BJ (cell line): ENCODE results near the gene VSTM2L. TPM values are rescaled to one million over a fixed set of nuclear protein-coding genes. Genes with fewer than 3 reads are reported as not detected.

ENCODE experiments used
- CTCF ChIA-PET: fragments of 350-600 bp; formaldehyde crosslinking; extraction: SDS; loops from one replicate; lab custom pipeline; 2021; ENCODE audit warnings: antibody characterized with exemption, inconsistent platforms; lab: Yijun Ruan, JAX
- POLR2A ChIA-PET: fragments of 300-600 bp; sonication (Branson Sonifier 250); formaldehyde crosslinking; extraction: SDS; loops from one replicate; lab custom pipeline; 2021; ENCODE audit warnings: antibody characterized with exemption; lab: Charles Lee
- DNase-seq: peaks from one replicate; pipeline ENCODE4 v3.0.0-alpha.2; 2011; ENCODE audit warnings: low read depth
- H3K27me3 ChIP-seq: 2 replicates; pipeline ENCODE4 v1.6.0; 2011; ENCODE audit warnings: low read length; ENCODE audit not compliant: control insufficient read depth, insufficient read depth
- H3K36me3 ChIP-seq: 2 replicates; pipeline ENCODE4 v1.5.1; 2011; ENCODE audit warnings: low read length; ENCODE audit not compliant: control insufficient read depth, insufficient read depth
- H3K4me3 ChIP-seq: 2 replicates; pipeline ENCODE4 v1.5.1; 2011; ENCODE audit warnings: low read depth, mild to moderate bottlenecking, control low read depth, low read length
- polyA plus RNA-seq: library from polyadenylated mRNA; depleted of rRNA; stranded (reverse); fragments of >200 nt; gene quantifications from 2 replicates; pipeline ENCODE4 v1.2.3, GENCODE V29; 2011
- TF ChIP-seq, protein P1 (sequence below): IDR thresholded peaks from 2 replicates; pipeline ENCODE4 v1.5.1; 2011; ENCODE audit warnings: low read depth, mild to moderate bottlenecking, control low read depth, inconsistent platforms, low read length, moderate library complexity; ENCODE audit not compliant: insufficient read depth

The VSTM2L gene
- polyA plus RNA-seq, 1 experiment, result 1.2 TPM

GRCh38 chr20:37869334-37869861, 33.5 kb upstream of the VSTM2L start:
- no peaks in the 10 kb centered on the region for H3K27me3 ChIP-seq
- H3K4me3 ChIP-seq, result no peak overlapping the region
- TF ChIP-seq, protein P1, sequence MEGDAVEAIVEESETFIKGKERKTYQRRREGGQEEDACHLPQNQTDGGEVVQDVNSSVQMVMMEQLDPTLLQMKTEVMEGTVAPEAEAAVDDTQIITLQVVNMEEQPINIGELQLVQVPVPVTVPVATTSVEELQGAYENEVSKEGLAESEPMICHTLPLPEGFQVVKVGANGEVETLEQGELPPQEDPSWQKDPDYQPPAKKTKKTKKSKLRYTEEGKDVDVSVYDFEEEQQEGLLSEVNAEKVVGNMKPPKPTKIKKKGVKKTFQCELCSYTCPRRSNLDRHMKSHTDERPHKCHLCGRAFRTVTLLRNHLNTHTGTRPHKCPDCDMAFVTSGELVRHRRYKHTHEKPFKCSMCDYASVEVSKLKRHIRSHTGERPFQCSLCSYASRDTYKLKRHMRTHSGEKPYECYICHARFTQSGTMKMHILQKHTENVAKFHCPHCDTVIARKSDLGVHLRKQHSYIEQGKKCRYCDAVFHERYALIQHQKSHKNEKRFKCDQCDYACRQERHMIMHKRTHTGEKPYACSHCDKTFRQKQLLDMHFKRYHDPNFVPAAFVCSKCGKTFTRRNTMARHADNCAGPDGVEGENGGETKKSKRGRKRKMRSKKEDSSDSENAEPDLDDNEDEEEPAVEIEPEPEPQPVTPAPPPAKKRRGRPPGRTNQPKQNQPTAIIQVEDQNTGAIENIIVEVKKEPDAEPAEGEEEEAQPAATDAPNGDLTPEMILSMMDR, result no peak
- no peak for DNase-seq
- POLR2A ChIA-PET, result no interaction called here
- CTCF ChIA-PET, result no interaction called here
- peaks cover 5% of the 10 kb centered on the region for H3K36me3 ChIP-seq

- no peaks in the 10 kb centered on the region for H3K27me3 ChIP-seq
- TF ChIP-seq, protein P1, result no peak
- DNase-seq, result no peak
- H3K36me3 ChIP-seq, result peaks cover 5% of the 10 kb centered on the region
- ChIA-PET CTCF (no interaction called here), POLR2A (no interaction called here)
- no peak overlapping the region for H3K4me3 ChIP-seq
Measured at GRCh38 chr20:37870294-37870693, 32.6 kb upstream of the VSTM2L start.

GRCh38 chr20:37871751-37872150, 31.2 kb upstream of the VSTM2L start:
- no peak for DNase-seq
- ChIA-PET POLR2A (no interaction called here), CTCF (interaction anchor here (0.7 kb wide), 1 partner anchor 11 kb away, joined by 3 read pairs; no protein-coding TSS in a partner anchor)
- no peak overlapping the region for H3K4me3 ChIP-seq
- peaks cover 5% of the 10 kb centered on the region for H3K36me3 ChIP-seq
- no peaks in the 10 kb centered on the region for H3K27me3 ChIP-seq
- TF ChIP-seq, protein P1, result no peak

DNA sequence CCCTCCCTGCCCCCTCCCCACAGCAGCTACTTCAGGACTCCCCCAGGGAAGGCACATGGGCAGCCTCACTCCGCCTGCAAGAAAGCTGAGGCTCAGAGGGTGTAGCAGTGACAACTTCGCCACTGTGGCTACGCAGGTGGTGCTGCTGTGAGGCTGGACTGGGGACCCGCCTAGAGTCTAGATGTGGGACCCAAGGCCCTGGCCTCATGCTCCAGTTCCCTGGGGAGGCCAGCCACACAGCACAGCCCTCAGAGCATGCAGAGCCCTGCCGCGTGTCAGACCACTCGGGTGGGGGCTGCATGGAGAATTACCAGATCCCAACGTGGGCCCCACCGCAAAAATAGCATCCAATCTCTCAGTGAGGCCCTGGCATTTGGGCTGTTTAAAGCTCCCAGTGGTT, 30.8 kb upstream of the VSTM2L start:
- Histone ChIP-seq H3K36me3 (peaks cover 5% of the 10 kb centered on the region), H3K27me3 (no peaks in the 10 kb centered on the region), H3K4me3 (no peak overlapping the region)
- ChIA-PET POLR2A (no interaction called here), CTCF (interaction anchor here (0.7 kb wide), 1 partner anchor 11 kb away, joined by 3 read pairs; no protein-coding TSS in a partner anchor)
- DNase-seq, result no peak
- TF ChIP-seq, protein P1, result no peak

DNA sequence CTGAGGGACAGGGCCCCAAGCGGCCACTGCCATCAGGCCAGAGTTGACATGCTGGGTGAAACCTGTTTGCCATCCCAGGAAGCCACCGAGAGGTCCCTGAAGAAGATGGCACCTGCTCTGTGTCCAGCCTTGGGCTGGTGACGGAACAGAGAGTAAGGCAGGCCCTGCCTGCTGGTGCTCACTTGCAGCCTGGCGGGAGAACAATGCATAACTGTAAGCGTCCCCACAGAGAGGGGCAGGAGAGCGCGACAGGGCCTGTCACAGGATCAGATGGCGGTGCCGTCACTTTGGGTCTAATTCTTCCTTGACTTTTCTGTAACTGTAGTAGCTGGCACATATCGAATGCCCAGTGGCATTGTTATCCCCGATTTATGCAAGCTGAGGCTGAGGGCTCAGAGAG, 29.0 kb upstream of the VSTM2L start:
- ChIA-PET CTCF (interaction anchor here (0.6 to 2.3 kb wide), 3 partner anchors 9 to 80 kb away, joined by 3 to 6 read pairs (median 3); no protein-coding TSS in a partner anchor), POLR2A (no interaction called here)
- Histone ChIP-seq H3K36me3 (peaks cover 5% of the 10 kb centered on the region), H3K4me3 (no peak overlapping the region), H3K27me3 (no peaks in the 10 kb centered on the region)
- DNase-seq, result no peak
- TF ChIP-seq, protein P1, result no peak
